KMS-11 (cell line): ENCODE data around the gene ANO3.

Experiments used
- H2AFZ ChIP-seq: fragments of 200-600 bp; sonication (generic); 2 replicates; pipeline ENCODE4 v1.6.1; 2016; ENCODE audit warnings: antibody characterized with exemption, mixed run types, low read depth
- H3K27ac ChIP-seq: fragments of 200-600 bp; sonication (generic); 2 replicates; pipeline ENCODE4 v1.6.1; 2016; ENCODE audit warnings: mild to moderate bottlenecking, mixed run types
- H3K27me3 ChIP-seq: fragments of 200-600 bp; sonication (generic); 2 replicates; pipeline ENCODE4 v1.6.1; 2017; ENCODE audit warnings: mild to moderate bottlenecking, low read depth, mixed run types, moderate library complexity; ENCODE audit not compliant: insufficient read depth
- H3K36me3 ChIP-seq: fragments of 200-600 bp; sonication (generic); 2 replicates; pipeline ENCODE4 v1.6.1; 2017; ENCODE audit warnings: mild to moderate bottlenecking, mixed run types; ENCODE audit not compliant: insufficient read depth
- H3K4me1 ChIP-seq: fragments of 200-600 bp; sonication (generic); 2 replicates; pipeline ENCODE4 v1.6.1; 2016; ENCODE audit warnings: mild to moderate bottlenecking, low read depth, mixed run types; ENCODE audit not compliant: poor library complexity, severe bottlenecking
- H3K4me2 ChIP-seq: fragments of 200-600 bp; sonication (generic); 2 replicates; pipeline ENCODE4 v1.7.0; 2016; ENCODE audit warnings: mild to moderate bottlenecking, mixed run types
- H3K4me3 ChIP-seq: fragments of 200-600 bp; sonication (generic); IDR thresholded peaks from 2 replicates; pipeline ENCODE4 v1.6.1; 2017; ENCODE audit warnings: low read depth, low read length, mixed read lengths; ENCODE audit not compliant: insufficient read depth
- H3K79me2 ChIP-seq: fragments of 200-600 bp; sonication (generic); 2 replicates; pipeline ENCODE4 v1.6.1; 2016; ENCODE audit warnings: low read depth, mixed run types; ENCODE audit not compliant: insufficient read depth
- H3K9ac ChIP-seq: fragments of 200-600 bp; sonication (generic); 2 replicates; pipeline ENCODE4 v1.6.1; 2016; ENCODE audit warnings: mild to moderate bottlenecking, mixed run types
- H4K20me1 ChIP-seq: fragments of 200-600 bp; sonication (generic); 2 replicates; pipeline ENCODE4 v1.6.1; 2016; ENCODE audit warnings: mild to moderate bottlenecking, mixed run types; ENCODE audit not compliant: insufficient read depth
- CTCF ChIP-seq: fragments of 200-600 bp; sonication (generic); conservative IDR thresholded peaks from 2 replicates; pipeline ENCODE4 v1.6.1; 2017; ENCODE audit warnings: low read depth, mild to moderate bottlenecking, antibody characterized with exemption, low read length, moderate library complexity, mixed read lengths

ANO3 gene

DNA sequence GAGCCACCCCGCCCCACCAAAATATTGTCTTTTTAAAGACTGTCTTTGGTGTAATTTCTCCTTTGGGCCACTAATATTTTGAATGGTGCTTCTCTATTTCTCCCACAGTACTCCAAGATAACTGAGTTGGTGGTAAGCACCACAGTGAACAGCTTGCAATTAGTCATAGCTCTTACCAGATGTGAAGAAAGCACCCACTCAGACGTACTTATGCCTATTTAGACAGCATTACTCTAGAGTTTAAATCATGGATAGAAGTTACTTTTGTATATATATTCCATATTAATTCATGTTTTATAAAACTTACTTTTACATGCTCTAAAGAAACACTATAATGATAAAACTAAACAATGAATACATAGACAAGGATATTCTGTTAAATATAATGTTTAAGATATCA lies 12.7 kb downstream of the ANO3 start:
- H3K4me3 ChIP-seq = no peak overlapping the region
- H3K4me1 ChIP-seq = no peaks in the 10 kb centered on the region
- H3K27me3 ChIP-seq = no peaks in the 10 kb centered on the region
- no peak overlapping the region for H3K27ac ChIP-seq
- TF ChIP-seq CTCF = no peak
- no peak overlapping the region for H3K4me2 ChIP-seq
- H3K36me3 ChIP-seq = no peaks in the 10 kb centered on the region
- no peaks in the 10 kb centered on the region for H4K20me1 ChIP-seq
- no peaks in the 10 kb centered on the region for H3K79me2 ChIP-seq
- H3K9ac ChIP-seq = no peak overlapping the region
- H2AFZ ChIP-seq = no peak overlapping the region

- no peaks in the 10 kb centered on the region for H3K79me2 ChIP-seq
- H3K36me3 ChIP-seq = no peaks in the 10 kb centered on the region
- no peaks in the 10 kb centered on the region for H3K27me3 ChIP-seq
- no peak overlapping the region for H3K9ac ChIP-seq
- no peak overlapping the region for H2AFZ ChIP-seq
- H3K4me3 ChIP-seq = no peak overlapping the region
- no peaks in the 10 kb centered on the region for H3K4me1 ChIP-seq
- H4K20me1 ChIP-seq = no peaks in the 10 kb centered on the region
- TF ChIP-seq CTCF = no peak
- H3K4me2 ChIP-seq = no peak overlapping the region
- H3K27ac ChIP-seq = no peak overlapping the region
Observed at GRCh38 chr11:26348776-26349175, 16.8 kb downstream of the ANO3 start.

GRCh38 chr11:26350002-26350401 lies 18.1 kb downstream of the ANO3 start:
- no peaks in the 10 kb centered on the region for H3K4me1 ChIP-seq
- no peak overlapping the region for H3K4me2 ChIP-seq
- no peaks in the 10 kb centered on the region for H3K27me3 ChIP-seq
- H3K4me3 ChIP-seq = no peak overlapping the region
- H4K20me1 ChIP-seq = no peaks in the 10 kb centered on the region
- no peak overlapping the region for H2AFZ ChIP-seq
- no peaks in the 10 kb centered on the region for H3K79me2 ChIP-seq
- no peak overlapping the region for H3K27ac ChIP-seq
- no peaks in the 10 kb centered on the region for H3K36me3 ChIP-seq
- no peak overlapping the region for H3K9ac ChIP-seq
- no peak for TF ChIP-seq CTCF

- Histone ChIP-seq H3K4me3 (no peak overlapping the region), H3K27ac (no peak overlapping the region), H4K20me1 (no peaks in the 10 kb centered on the region), H2AFZ (no peak overlapping the region), H3K4me2 (no peak overlapping the region), H3K79me2 (no peaks in the 10 kb centered on the region), H3K9ac (no peak overlapping the region), H3K27me3 (no peaks in the 10 kb centered on the region), H3K4me1 (no peaks in the 10 kb centered on the region), H3K36me3 (no peaks in the 10 kb centered on the region)
- no peak for TF ChIP-seq CTCF
Observed at GRCh38 chr11:26353010-26353409, 21.1 kb downstream of the ANO3 start.

DNA sequence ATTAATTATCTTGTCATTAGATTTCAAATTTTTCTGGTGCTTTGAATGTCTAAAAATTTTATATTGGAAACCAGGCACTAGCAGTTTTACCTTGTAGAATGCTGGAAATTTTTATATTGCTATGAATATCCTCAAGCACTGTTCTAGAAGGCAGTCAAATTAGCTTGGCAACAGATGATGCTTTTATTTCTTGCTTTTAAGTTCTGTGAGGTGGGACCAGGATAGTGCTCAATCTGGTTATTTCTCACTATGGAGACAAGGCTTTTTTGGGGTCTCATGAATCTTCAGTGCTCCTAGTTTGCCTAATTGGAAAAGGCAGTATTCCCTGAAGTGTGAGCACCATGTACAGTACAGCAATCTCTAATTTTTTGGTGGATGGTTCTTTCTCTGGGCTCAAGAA lies 27.1 kb downstream of the ANO3 start:
- Histone ChIP-seq H3K27me3 (no peaks in the 10 kb centered on the region), H4K20me1 (no peaks in the 10 kb centered on the region), H3K4me1 (no peaks in the 10 kb centered on the region), H2AFZ (no peak overlapping the region), H3K4me3 (no peak overlapping the region), H3K27ac (no peak overlapping the region), H3K79me2 (no peaks in the 10 kb centered on the region), H3K4me2 (no peak overlapping the region), H3K36me3 (no peaks in the 10 kb centered on the region), H3K9ac (no peak overlapping the region)
- no peak for TF ChIP-seq CTCF
